ENCODE data around the gene FAM131A. TPM values are rescaled to one million over a fixed set of nuclear protein-coding genes. Genes with fewer than 3 reads are reported as not detected.
A peak's percentile ranks its signal among the peaks of the same experiment; 100 is the strongest.

FAM131A gene
- total RNA-seq, 1 donor: 9.8 TPM

DNA sequence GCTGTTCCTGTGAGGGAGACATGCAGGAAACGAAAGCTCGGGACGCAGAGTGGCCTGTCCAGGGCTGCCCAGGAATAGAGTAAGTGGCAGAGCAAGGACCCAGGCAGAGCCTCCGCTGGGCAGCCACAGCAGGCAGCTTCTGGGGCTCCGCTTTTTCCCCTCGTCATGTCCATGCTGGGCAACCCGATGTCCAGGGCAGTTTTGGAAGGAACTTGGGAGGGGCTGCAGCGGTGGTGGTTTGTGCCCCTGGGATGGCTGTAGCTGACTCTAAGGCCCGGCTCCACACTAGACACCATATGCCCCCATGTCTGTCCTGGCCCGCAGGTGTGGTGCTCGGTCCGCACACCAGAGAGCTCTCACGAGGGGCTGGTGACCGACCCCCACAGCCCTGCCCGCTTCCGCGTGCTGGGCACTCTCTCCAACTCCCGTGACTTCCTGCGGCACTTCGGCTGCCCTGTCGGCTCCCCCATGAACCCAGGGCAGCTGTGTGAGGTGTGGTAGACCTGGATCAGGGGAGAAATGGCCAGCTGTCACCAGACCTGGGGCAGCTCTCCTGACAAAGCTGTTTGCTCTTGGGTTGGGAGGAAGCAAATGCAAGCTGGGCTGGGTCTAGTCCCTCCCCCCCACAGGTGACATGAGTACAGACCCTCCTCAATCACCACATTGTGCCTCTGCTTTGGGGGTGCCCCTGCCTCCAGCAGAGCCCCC lies 45.5 kb upstream of the FAM131A start:
- H2AFZ ChIP-seq (ENCODE audit: low read length): no peak overlapping the region
- no peak overlapping the region for H3K27ac ChIP-seq (ENCODE audit: low read depth, low read length)
- H3K79me2 ChIP-seq (ENCODE audit: insufficient read depth, low read length): no peaks in the 10 kb centered on the region
- H3K9me3 ChIP-seq (ENCODE audit: low read depth, low read length): no peaks in the 10 kb centered on the region
- no peaks in the 10 kb centered on the region for H3K4me1 ChIP-seq (ENCODE audit: insufficient read depth, low read length)
- no peaks in the 10 kb centered on the region for H3K36me3 ChIP-seq (ENCODE audit: insufficient read depth, low read length)
- peak; percentile 65 for DNase-seq (ENCODE audit: insufficient read length, low spot score, missing footprints)
- TF ChIP-seq CTCF (IDR thresholded peaks at IDR 0.05; ENCODE audit: extremely low read depth, low read depth, low read length): no peak
- H3K27me3 ChIP-seq (ENCODE audit: insufficient read depth, low read length): peaks cover 13% of the 10 kb centered on the region
- no peak overlapping the region for H3K4me3 ChIP-seq (ENCODE audit: insufficient read depth, low read length)
- H4K20me1 ChIP-seq (ENCODE audit: insufficient read depth, low read length): no peaks in the 10 kb centered on the region
- H3K4me2 ChIP-seq (ENCODE audit: insufficient read depth, low read length): no peak overlapping the region

- no peak overlapping the region for H3K27ac ChIP-seq (ENCODE audit: low read depth, low read length)
- no peak for TF ChIP-seq CTCF (IDR thresholded peaks at IDR 0.05; ENCODE audit: extremely low read depth, low read depth, low read length)
- peaks cover 12% of the 10 kb centered on the region for H3K4me1 ChIP-seq (ENCODE audit: insufficient read depth, low read length)
- no peak overlapping the region for H3K4me2 ChIP-seq (ENCODE audit: insufficient read depth, low read length)
- no peak overlapping the region for H3K4me3 ChIP-seq (ENCODE audit: insufficient read depth, low read length)
- H3K9me3 ChIP-seq (ENCODE audit: low read depth, low read length): no peaks in the 10 kb centered on the region
- peaks cover 10% of the 10 kb centered on the region for H3K27me3 ChIP-seq (ENCODE audit: insufficient read depth, low read length)
- DNase-seq (ENCODE audit: insufficient read length, low spot score, missing footprints): no peak
- peaks cover 6% of the 10 kb centered on the region for H3K36me3 ChIP-seq (ENCODE audit: insufficient read depth, low read length)
- H3K79me2 ChIP-seq (ENCODE audit: insufficient read depth, low read length): peaks cover 17% of the 10 kb centered on the region
- H2AFZ ChIP-seq (ENCODE audit: low read length): no peak overlapping the region
- peaks cover 15% of the 10 kb centered on the region for H4K20me1 ChIP-seq (ENCODE audit: insufficient read depth, low read length)
These were observed 41.6 kb upstream of the FAM131A start for GRCh38 chr3:184295771-184296170.

- no peak overlapping the region for H3K4me2 ChIP-seq (ENCODE audit: insufficient read depth, low read length)
- H3K36me3 ChIP-seq (ENCODE audit: insufficient read depth, low read length): peaks cover 13% of the 10 kb centered on the region
- no peak for TF ChIP-seq CTCF (IDR thresholded peaks at IDR 0.05; ENCODE audit: extremely low read depth, low read depth, low read length)
- H2AFZ ChIP-seq (ENCODE audit: low read length): no peak overlapping the region
- no peaks in the 10 kb centered on the region for H3K9me3 ChIP-seq (ENCODE audit: low read depth, low read length)
- peaks cover 14% of the 10 kb centered on the region for H3K4me1 ChIP-seq (ENCODE audit: insufficient read depth, low read length)
- H4K20me1 ChIP-seq (ENCODE audit: insufficient read depth, low read length): peaks cover 19% of the 10 kb centered on the region
- H3K4me3 ChIP-seq (ENCODE audit: insufficient read depth, low read length): no peak overlapping the region
- H3K79me2 ChIP-seq (ENCODE audit: insufficient read depth, low read length): peaks cover 25% of the 10 kb centered on the region
- peaks cover 10% of the 10 kb centered on the region for H3K27me3 ChIP-seq (ENCODE audit: insufficient read depth, low read length)
- DNase-seq (ENCODE audit: insufficient read length, low spot score, missing footprints): no peak
- no peak overlapping the region for H3K27ac ChIP-seq (ENCODE audit: low read depth, low read length)
These were observed 40.8 kb upstream of the FAM131A start for GRCh38 chr3:184296616-184297015.

- no peak for TF ChIP-seq CTCF (IDR thresholded peaks at IDR 0.05; ENCODE audit: extremely low read depth, low read depth, low read length)
- Histone ChIP-seq H2AFZ (ENCODE audit: low read length) (peak within 1 kb of the TSS; percentile 100), H3K4me2 (ENCODE audit: insufficient read depth, low read length) (peak within 1 kb of the TSS; percentile 99), H3K27me3 (ENCODE audit: insufficient read depth, low read length) (no peaks in the 10 kb centered on the region), H3K79me2 (ENCODE audit: insufficient read depth, low read length) (peaks cover 48% of the 10 kb centered on the region), H3K9me3 (ENCODE audit: low read depth, low read length) (no peaks in the 10 kb centered on the region), H3K4me1 (ENCODE audit: insufficient read depth, low read length) (peaks cover 14% of the 10 kb centered on the region), H3K36me3 (ENCODE audit: insufficient read depth, low read length) (peaks cover 36% of the 10 kb centered on the region), H4K20me1 (ENCODE audit: insufficient read depth, low read length) (peaks cover 33% of the 10 kb centered on the region), H3K4me3 (ENCODE audit: insufficient read depth, low read length) (peak within 1 kb of the TSS; percentile 98), H3K27ac (ENCODE audit: low read depth, low read length) (peak within 1 kb of the TSS; percentile 75)
- peak; percentile 99 for DNase-seq (ENCODE audit: insufficient read length, low spot score, missing footprints)
These were observed 38.5 kb upstream of the FAM131A start, which contains the start of gene PSMD2 for GRCh38 chr3:184298759-184299487. TSS of gene PSMD2 (plus strand) at chr3:184299241. CDS start at chr3:184299267, 26 bp downstream.

Data from osteoblast (primary cell).